ENCODE data around the gene SF1.

DNA sequence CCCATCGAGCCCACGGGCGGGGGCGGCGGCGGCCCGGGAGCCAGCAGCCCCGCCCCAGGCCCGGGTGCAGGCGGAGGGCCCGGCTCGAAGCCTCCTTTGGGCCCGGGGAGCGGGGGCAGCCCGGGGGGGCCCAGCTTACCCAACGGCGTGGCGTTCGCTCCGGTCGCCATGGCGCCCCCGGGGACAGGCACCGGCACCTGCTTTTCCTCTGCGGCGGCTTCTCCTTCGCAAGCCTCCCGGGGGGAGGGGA is 194 bp downstream of the SF1 start:
- TF ChIP-seq, protein P1, sequence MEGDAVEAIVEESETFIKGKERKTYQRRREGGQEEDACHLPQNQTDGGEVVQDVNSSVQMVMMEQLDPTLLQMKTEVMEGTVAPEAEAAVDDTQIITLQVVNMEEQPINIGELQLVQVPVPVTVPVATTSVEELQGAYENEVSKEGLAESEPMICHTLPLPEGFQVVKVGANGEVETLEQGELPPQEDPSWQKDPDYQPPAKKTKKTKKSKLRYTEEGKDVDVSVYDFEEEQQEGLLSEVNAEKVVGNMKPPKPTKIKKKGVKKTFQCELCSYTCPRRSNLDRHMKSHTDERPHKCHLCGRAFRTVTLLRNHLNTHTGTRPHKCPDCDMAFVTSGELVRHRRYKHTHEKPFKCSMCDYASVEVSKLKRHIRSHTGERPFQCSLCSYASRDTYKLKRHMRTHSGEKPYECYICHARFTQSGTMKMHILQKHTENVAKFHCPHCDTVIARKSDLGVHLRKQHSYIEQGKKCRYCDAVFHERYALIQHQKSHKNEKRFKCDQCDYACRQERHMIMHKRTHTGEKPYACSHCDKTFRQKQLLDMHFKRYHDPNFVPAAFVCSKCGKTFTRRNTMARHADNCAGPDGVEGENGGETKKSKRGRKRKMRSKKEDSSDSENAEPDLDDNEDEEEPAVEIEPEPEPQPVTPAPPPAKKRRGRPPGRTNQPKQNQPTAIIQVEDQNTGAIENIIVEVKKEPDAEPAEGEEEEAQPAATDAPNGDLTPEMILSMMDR (IDR thresholded peaks at IDR 0.05; ENCODE audit: borderline replicate concordance, extremely low read depth, low read length, poor library complexity, severe bottlenecking): no peak
- no peak for TF ChIP-seq EZH2 (IDR thresholded peaks at IDR 0.05; ENCODE audit: borderline replicate concordance, low read depth, low read length, severe bottlenecking)
